ENCODE results near the gene PIPOX. TPM values are rescaled to one million over a fixed set of nuclear protein-coding genes. Genes with fewer than 3 reads are reported as not detected.
A peak's percentile ranks its signal among the peaks of the same experiment; 100 is the strongest.

PIPOX gene
- polyA plus RNA-seq, 3 donors, result 0.30 to 0.56 TPM; not detected in 1

DNA sequence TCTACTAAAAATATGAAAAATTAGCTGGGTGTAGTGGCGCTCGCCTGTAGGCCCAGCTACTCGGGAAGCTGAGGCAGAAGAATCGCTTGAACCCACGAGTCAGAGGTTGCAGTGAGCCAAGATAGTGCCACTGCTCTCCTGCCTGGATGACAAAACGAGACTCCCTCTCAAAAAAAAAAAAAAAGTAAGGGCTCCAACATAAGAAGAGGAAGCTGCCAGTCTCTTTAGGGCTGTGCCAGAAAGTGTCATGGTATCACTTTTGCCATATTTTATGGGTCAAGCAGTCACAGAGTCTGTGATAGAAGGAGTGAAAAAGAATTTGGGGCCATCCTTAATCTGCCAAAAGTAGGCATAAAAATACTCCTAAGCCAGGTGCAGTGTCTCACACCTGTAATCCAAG is 1.4 kb upstream of the PIPOX start:
- TF ChIP-seq, protein P1, sequence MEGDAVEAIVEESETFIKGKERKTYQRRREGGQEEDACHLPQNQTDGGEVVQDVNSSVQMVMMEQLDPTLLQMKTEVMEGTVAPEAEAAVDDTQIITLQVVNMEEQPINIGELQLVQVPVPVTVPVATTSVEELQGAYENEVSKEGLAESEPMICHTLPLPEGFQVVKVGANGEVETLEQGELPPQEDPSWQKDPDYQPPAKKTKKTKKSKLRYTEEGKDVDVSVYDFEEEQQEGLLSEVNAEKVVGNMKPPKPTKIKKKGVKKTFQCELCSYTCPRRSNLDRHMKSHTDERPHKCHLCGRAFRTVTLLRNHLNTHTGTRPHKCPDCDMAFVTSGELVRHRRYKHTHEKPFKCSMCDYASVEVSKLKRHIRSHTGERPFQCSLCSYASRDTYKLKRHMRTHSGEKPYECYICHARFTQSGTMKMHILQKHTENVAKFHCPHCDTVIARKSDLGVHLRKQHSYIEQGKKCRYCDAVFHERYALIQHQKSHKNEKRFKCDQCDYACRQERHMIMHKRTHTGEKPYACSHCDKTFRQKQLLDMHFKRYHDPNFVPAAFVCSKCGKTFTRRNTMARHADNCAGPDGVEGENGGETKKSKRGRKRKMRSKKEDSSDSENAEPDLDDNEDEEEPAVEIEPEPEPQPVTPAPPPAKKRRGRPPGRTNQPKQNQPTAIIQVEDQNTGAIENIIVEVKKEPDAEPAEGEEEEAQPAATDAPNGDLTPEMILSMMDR (IDR thresholded peaks at IDR 0.05), result no peak
- intact Hi-C loops (cut with micrococcal nuclease), result no loop called here
- H3K4me3 ChIP-seq (replicated peaks in 1 of 3; ENCODE audit: low read depth in 2 of 3, low read length in 3 of 3), result no peak overlapping the region
- H3K9me3 Mint-ChIP-seq, result no peaks in the 10 kb centered on the region
- H3K4me1 ChIP-seq (ENCODE audit: control insufficient read depth in 1 of 2, insufficient read depth in 2 of 2, low read length in 2 of 2), result peaks cover 49 to 51% of the 10 kb centered on the region in 2 donors
- H3K9me3 ChIP-seq (replicated peaks in 1 of 2; ENCODE audit: control insufficient read depth in 1 of 2, insufficient read depth in 1 of 2, low read length in 2 of 2), result no peaks in the 10 kb centered on the region
- no peaks in the 10 kb centered on the region for H3K79me2 ChIP-seq (ENCODE audit: insufficient read depth, low read length)
- no peak overlapping the region for H3K9ac ChIP-seq (ENCODE audit: insufficient read depth, low read length, poor library complexity, severe bottlenecking)
- peaks cover 0 to 7% (median 5%) of the 10 kb centered on the region in 3 donors for H3K27me3 Mint-ChIP-seq (ENCODE audit: low read depth in 3 of 3)
- H3K27me3 ChIP-seq (ENCODE audit: control insufficient read depth in 2 of 2, insufficient read depth in 2 of 2, low read length in 2 of 2), result peaks cover 11 to 20% of the 10 kb centered on the region in 2 donors
- H2AFZ ChIP-seq (ENCODE audit: insufficient read depth, low read depth, low read length, poor library complexity, severe bottlenecking), result no peak overlapping the region
- H3K4me2 ChIP-seq (replicated peaks; ENCODE audit: extremely low read depth, low read length, poor library complexity, severe bottlenecking), result no peak overlapping the region
- DNase-seq, result peak; percentile 33 to 50 (median 39)
- no peaks in the 10 kb centered on the region for H3K36me3 ChIP-seq (replicated peaks in 1 of 2; ENCODE audit: control insufficient read depth in 1 of 2, insufficient read depth in 2 of 2, low read length in 2 of 2)
- H3K27ac ChIP-seq (ENCODE audit: low read depth in 1 of 2, low read length in 2 of 2), result no peak overlapping the region
- 71% methylated on average over 5 of the region's 6 CpGs for WGBS (ENCODE audit: insufficient coverage)
- peaks cover 0 to 7% of the 10 kb centered on the region in 2 donors for H3K36me3 Mint-ChIP-seq
- no peaks in the 10 kb centered on the region for H4K20me1 ChIP-seq (ENCODE audit: insufficient read depth, low read length)
- H3K27ac Mint-ChIP-seq, result peak overlapping the region; percentile 7 to 96 (median 93)
- peaks cover 51% of the 10 kb centered on the region for H3K4me1 Mint-ChIP-seq
- no peak overlapping the region for H3K4me3 Mint-ChIP-seq

DNA sequence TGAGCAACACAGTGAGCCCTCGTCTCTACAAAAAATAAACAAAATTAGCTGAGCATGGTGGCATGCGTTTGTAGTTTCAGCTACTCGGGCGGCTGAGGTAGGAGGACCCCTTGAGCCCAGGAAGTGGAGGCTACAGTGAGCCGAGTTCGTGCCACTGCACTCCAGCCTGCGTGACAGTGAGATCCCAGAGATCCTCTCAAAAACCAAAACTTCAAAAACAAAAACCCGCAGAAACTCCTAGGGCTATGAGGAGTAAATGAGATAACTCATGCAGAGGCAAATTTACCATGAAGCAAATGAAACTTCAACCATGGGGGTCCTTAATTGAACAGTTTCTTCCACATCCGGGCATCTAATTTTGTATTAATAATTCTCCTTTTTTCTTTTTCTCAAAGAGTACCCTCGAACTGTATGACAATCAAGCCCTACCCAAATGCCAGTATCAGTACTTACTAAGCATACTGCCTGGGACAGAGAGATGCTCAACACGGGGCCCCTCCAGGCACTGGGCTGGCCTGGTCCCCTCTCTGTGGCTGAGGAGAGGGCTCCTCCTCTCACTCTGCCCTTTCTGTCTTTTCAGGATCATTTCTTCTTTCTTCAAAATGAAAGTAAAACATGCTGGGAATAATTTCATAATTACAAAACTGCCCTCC is 789 bp upstream of the PIPOX start:
- H3K27me3 Mint-ChIP-seq (ENCODE audit: low read depth in 3 of 3), result peaks cover 0 to 7% (median 5%) of the 10 kb centered on the region in 3 donors

More for the DNA sequence above, 789 bp upstream of the PIPOX start:
- Histone ChIP-seq H3K36me3 (replicated peaks in 1 of 2; ENCODE audit: control insufficient read depth in 1 of 2, insufficient read depth in 2 of 2, low read length in 2 of 2) (no peaks in the 10 kb centered on the region), H2AFZ (ENCODE audit: insufficient read depth, low read depth, low read length, poor library complexity, severe bottlenecking) (no peak overlapping the region), H4K20me1 (ENCODE audit: insufficient read depth, low read length) (no peaks in the 10 kb centered on the region), H3K4me2 (replicated peaks; ENCODE audit: extremely low read depth, low read length, poor library complexity, severe bottlenecking) (peak overlapping the region; percentile 62), H3K27ac (ENCODE audit: low read depth in 1 of 2, low read length in 2 of 2) (peak overlapping the region; percentile 81 to 84), H3K9ac (ENCODE audit: insufficient read depth, low read length, poor library complexity, severe bottlenecking) (no peak overlapping the region), H3K27me3 (ENCODE audit: control insufficient read depth in 2 of 2, insufficient read depth in 2 of 2, low read length in 2 of 2) (peaks cover 7 to 14% of the 10 kb centered on the region in 2 donors), H3K4me1 (ENCODE audit: control insufficient read depth in 1 of 2, insufficient read depth in 2 of 2, low read length in 2 of 2) (peaks cover 53 to 54% of the 10 kb centered on the region in 2 donors), H3K79me2 (ENCODE audit: insufficient read depth, low read length) (no peaks in the 10 kb centered on the region), H3K4me3 (replicated peaks in 1 of 3; ENCODE audit: low read depth in 2 of 3, low read length in 3 of 3) (peak overlapping the region in 1 of 3 experiments; percentile 60), H3K9me3 (replicated peaks in 1 of 2; ENCODE audit: control insufficient read depth in 1 of 2, insufficient read depth in 1 of 2, low read length in 2 of 2) (no peaks in the 10 kb centered on the region)
- no peaks in the 10 kb centered on the region for H3K9me3 Mint-ChIP-seq
- TF ChIP-seq, protein P1 (IDR thresholded peaks at IDR 0.05), result no peak
- peak overlapping the region; percentile 56 to 63 for H3K4me3 Mint-ChIP-seq
- H3K27ac Mint-ChIP-seq, result peak overlapping the region; percentile 85 to 96 (median 93)
- 92% methylated on average over 5 of the region's 11 CpGs for WGBS (ENCODE audit: insufficient coverage)
- peaks cover 0 to 7% of the 10 kb centered on the region in 2 donors for H3K36me3 Mint-ChIP-seq
- H3K4me1 Mint-ChIP-seq, result peaks cover 54% of the 10 kb centered on the region
- intact Hi-C loops (cut with micrococcal nuclease), result no loop called here
- DNase-seq, result peak in 1 of 3 donors; percentile 27

Measured in CD14-positive monocyte (primary cell).